Mucosa of stomach (tissue), 1 donor: ENCODE data around the gene PIP4K2C.

ENCODE experiments used
- H3K27me3 ChIP-seq: one replicate; pipeline ENCODE4 v1.7.0; 2013; ENCODE audit warnings: mild to moderate bottlenecking, low read length; ENCODE audit not compliant: control insufficient read depth, insufficient read depth
- H3K36me3 ChIP-seq: one replicate; pipeline ENCODE4 v1.7.0; 2013; ENCODE audit warnings: low read length; ENCODE audit not compliant: control insufficient read depth, insufficient read depth
- H3K4me1 ChIP-seq: one replicate; pipeline ENCODE4 v1.7.0; 2013; ENCODE audit warnings: mild to moderate bottlenecking, low read length; ENCODE audit not compliant: control insufficient read depth, insufficient read depth
- H3K4me3 ChIP-seq: one replicate; pipeline ENCODE4 v1.7.0; 2013; ENCODE audit warnings: low read length
- H3K9ac ChIP-seq: one replicate; pipeline ENCODE4 v1.7.0; 2013; ENCODE audit warnings: mild to moderate bottlenecking, low read length, moderate library complexity
- H3K9me3 ChIP-seq: one replicate; pipeline ENCODE4 v1.7.0; 2013; ENCODE audit warnings: mild to moderate bottlenecking, low read length, moderate library complexity; ENCODE audit not compliant: control insufficient read depth
- donor health status: Pancreatic carcinoma.

The PIP4K2C gene

GRCh38 chr12:57622293-57623245, 31.6 kb downstream of the PIP4K2C start:
- peaks cover 98% of the 10 kb centered on the region for H3K27me3 ChIP-seq
- H3K9ac ChIP-seq, result no peak overlapping the region

GRCh38 chr12:57623385-57623784, 32.4 kb downstream of the PIP4K2C start:
- H3K27me3 ChIP-seq, result peaks cover 98% of the 10 kb centered on the region
- H3K36me3 ChIP-seq, result no peaks in the 10 kb centered on the region
- no peak overlapping the region for H3K4me3 ChIP-seq
- peaks cover 30% of the 10 kb centered on the region for H3K4me1 ChIP-seq
- no peak overlapping the region for H3K9ac ChIP-seq
- H3K9me3 ChIP-seq, result no peaks in the 10 kb centered on the region

More at GRCh38 chr12:57622293-57623245, 31.6 kb downstream of the PIP4K2C start:
- Histone ChIP-seq H3K4me3 (no peak overlapping the region), H3K36me3 (no peaks in the 10 kb centered on the region), H3K4me1 (peaks cover 25% of the 10 kb centered on the region), H3K9me3 (no peaks in the 10 kb centered on the region)

GRCh38 chr12:57623811-57624390, 32.9 kb downstream of the PIP4K2C start:
- Histone ChIP-seq H3K27me3 (peaks cover 98% of the 10 kb centered on the region), H3K9ac (no peak overlapping the region), H3K36me3 (no peaks in the 10 kb centered on the region), H3K4me1 (peaks cover 30% of the 10 kb centered on the region), H3K4me3 (no peak overlapping the region), H3K9me3 (no peaks in the 10 kb centered on the region)

- Histone ChIP-seq H3K36me3 (no peaks in the 10 kb centered on the region), H3K9ac (no peak overlapping the region), H3K27me3 (peaks cover 95% of the 10 kb centered on the region), H3K9me3 (no peaks in the 10 kb centered on the region), H3K4me3 (no peak overlapping the region), H3K4me1 (peaks cover 25% of the 10 kb centered on the region)
Observed at GRCh38 chr12:57624441-57625220, 33.6 kb downstream of the PIP4K2C start.

GRCh38 chr12:57625261-57626032, 34.5 kb downstream of the PIP4K2C start:
- Histone ChIP-seq H3K4me3 (no peak overlapping the region), H3K9me3 (no peaks in the 10 kb centered on the region), H3K4me1 (peaks cover 22% of the 10 kb centered on the region), H3K27me3 (peaks cover 95% of the 10 kb centered on the region), H3K9ac (no peak overlapping the region), H3K36me3 (no peaks in the 10 kb centered on the region)

- H3K36me3 ChIP-seq, result no peaks in the 10 kb centered on the region
- peaks cover 95% of the 10 kb centered on the region for H3K27me3 ChIP-seq
- H3K9ac ChIP-seq, result no peak overlapping the region
- H3K9me3 ChIP-seq, result no peaks in the 10 kb centered on the region
- peaks cover 15% of the 10 kb centered on the region for H3K4me1 ChIP-seq
- H3K4me3 ChIP-seq, result no peak overlapping the region
Observed at GRCh38 chr12:57626111-57626920, 35.3 kb downstream of the PIP4K2C start.

- Histone ChIP-seq H3K9me3 (no peaks in the 10 kb centered on the region), H3K36me3 (no peaks in the 10 kb centered on the region), H3K4me1 (peaks cover 8% of the 10 kb centered on the region), H3K4me3 (no peak overlapping the region), H3K9ac (no peak overlapping the region), H3K27me3 (peaks cover 95% of the 10 kb centered on the region)
Observed at GRCh38 chr12:57626921-57627445, 36.0 kb downstream of the PIP4K2C start.

- Histone ChIP-seq H3K9me3 (no peaks in the 10 kb centered on the region), H3K9ac (no peak overlapping the region), H3K36me3 (no peaks in the 10 kb centered on the region), H3K27me3 (peaks cover 94% of the 10 kb centered on the region), H3K4me3 (no peak overlapping the region), H3K4me1 (peaks cover 11% of the 10 kb centered on the region)
Observed at GRCh38 chr12:57627501-57628279, 36.7 kb downstream of the PIP4K2C start.

GRCh38 chr12:57628280-57629191, 37.5 kb downstream of the PIP4K2C start:
- Histone ChIP-seq H3K4me3 (no peak overlapping the region), H3K9me3 (no peaks in the 10 kb centered on the region), H3K9ac (no peak overlapping the region), H3K27me3 (peaks cover 95% of the 10 kb centered on the region), H3K4me1 (peaks cover 17% of the 10 kb centered on the region), H3K36me3 (no peaks in the 10 kb centered on the region)
